Panc1 (cell line): ENCODE results near the gene CASP3. TPM values are rescaled to one million over a fixed set of nuclear protein-coding genes. Genes with fewer than 3 reads are reported as not detected.

Experiments
- ATAC-seq: fragments of 200-7000 bp; cut with Tn5 transposase; 2 replicates; pipeline ENCODE4 v1.9.1; 2020; ENCODE audit warnings: mild to moderate bottlenecking, moderate library complexity
- BruUV-seq: library from RNA; stranded (reverse); fragments of 400-500 nt; replicated peaks from 2 replicates; lab custom pipeline; 2021; lab: Mats Ljungman, UMichigan
- CTCF ChIA-PET: fragments of 300-600 bp; sonication (Branson Sonifier 250); formaldehyde crosslinking; loops from one replicate; lab custom pipeline; 2022; ENCODE audit warnings: antibody characterized with exemption; lab: Charles Lee
- POLR2A ChIA-PET: fragments of 300-600 bp; sonication (Branson Sonifier 250); formaldehyde crosslinking; loops from one replicate; lab custom pipeline; 2022; ENCODE audit warnings: antibody characterized with exemption; lab: Charles Lee
- DNase-seq: peaks from one replicate; pipeline ENCODE4 v3.0.0-alpha.2; 2010; ENCODE audit warnings: low read depth, low spot score
- H3K27ac ChIP-seq: 2 replicates; pipeline ENCODE4 v1.5.1; 2011; ENCODE audit warnings: mild to moderate bottlenecking, low read length, inconsistent platforms
- H3K27me3 ChIP-seq: fragments of 200-500 bp; sonication (Bioruptor generic); 2 replicates; pipeline ENCODE4 v1.6.0; 2014; ENCODE audit warnings: low read length, inconsistent platforms; ENCODE audit not compliant: control insufficient read depth, insufficient read depth
- H3K36me3 ChIP-seq: fragments of 200-500 bp; sonication (Bioruptor generic); 2 replicates; pipeline ENCODE4 v1.5.1; 2014; ENCODE audit warnings: inconsistent platforms, mild to moderate bottlenecking, low read length, moderate library complexity; ENCODE audit not compliant: control insufficient read depth, insufficient read depth
- H3K4me1 ChIP-seq: 2 replicates; pipeline ENCODE4 v1.5.1; 2011; ENCODE audit warnings: inconsistent platforms, mild to moderate bottlenecking, low read length, moderate library complexity; ENCODE audit not compliant: control insufficient read depth, insufficient read depth
- H3K4me3 ChIP-seq, 2 experiments: 2 replicates each; pipeline ENCODE4 v1.5.1; 2011 to 2012; ENCODE audit warnings: low read depth in 2 of 2, low read length in 2 of 2, mild to moderate bottlenecking in 2 of 2, inconsistent platforms in 1 of 2, moderate library complexity in 1 of 2
- H3K9me3 ChIP-seq: fragments of 200-500 bp; sonication (Bioruptor generic); 2 replicates; pipeline ENCODE4 v1.5.1; 2014; ENCODE audit warnings: low read depth, mild to moderate bottlenecking, inconsistent platforms, low read length, moderate library complexity; ENCODE audit not compliant: control insufficient read depth, insufficient read depth
- POLR2AphosphoS5 ChIP-seq: IDR thresholded peaks from 2 replicates; pipeline ENCODE4 v1.6.1; 2012; ENCODE audit warnings: mild to moderate bottlenecking, low read depth, low read length, moderate library complexity
- REST ChIP-seq, 2 experiments: IDR thresholded peaks; 2 replicates each; pipeline ENCODE4 v1.6.1; 2011 to 2012; ENCODE audit warnings: low read depth in 2 of 2, control low read depth in 1 of 2, low read length in 1 of 2, mild to moderate bottlenecking in 1 of 2, moderate library complexity in 1 of 2; ENCODE audit not compliant: insufficient read depth in 1 of 2
- SIN3A ChIP-seq: IDR thresholded peaks from 2 replicates; pipeline ENCODE4 v1.6.1; 2012; ENCODE audit warnings: low read depth, mild to moderate bottlenecking, low read length, moderate library complexity, borderline replicate concordance; ENCODE audit not compliant: insufficient read depth
- TCF7L2 ChIP-seq: IDR thresholded peaks from 2 replicates; pipeline ENCODE4 v1.6.1; 2011; ENCODE audit warnings: mild to moderate bottlenecking, low read depth, low read length, inconsistent platforms
- in situ Hi-C: cut with HindIII; loops from 2 replicates; pipeline ENCODE4 v1.10.0; 2016; ENCODE audit warnings: low sequenced_read_pairs, low pct_unique_long_range_greater_than_20kb
- intact Hi-C: fragments of 100-400 bp; cut with micrococcal nuclease; formaldehyde crosslinking; loops from one replicate; pipeline ENCODE4 v1.10.0; 2022; ENCODE audit not compliant: unreplicated experiment
- total RNA-seq: library from RNA; stranded (reverse); gene quantifications from one replicate; pipeline ENCODE4 v1.2.1, GENCODE V29; 2021; ENCODE audit not compliant: unreplicated experiment
- TF ChIP-seq, protein P1 (sequence below): fragments of 450-650 bp; IDR thresholded peaks from 2 replicates; pipeline ENCODE4 v1.5.1; 2017; ENCODE audit warnings: mild to moderate bottlenecking

The CASP3 gene
- total RNA-seq, 1 experiment from 2014 or later = 24.3 TPM

GRCh38 chr4:184681916-184682315 lies 32.7 kb upstream of the CASP3 start:
- intact Hi-C loops = no loop called here
- DNase-seq = no peak
- TF ChIP-seq POLR2AphosphoS5 = no peak
- no peak for TF ChIP-seq SIN3A
- TF ChIP-seq, protein P1, sequence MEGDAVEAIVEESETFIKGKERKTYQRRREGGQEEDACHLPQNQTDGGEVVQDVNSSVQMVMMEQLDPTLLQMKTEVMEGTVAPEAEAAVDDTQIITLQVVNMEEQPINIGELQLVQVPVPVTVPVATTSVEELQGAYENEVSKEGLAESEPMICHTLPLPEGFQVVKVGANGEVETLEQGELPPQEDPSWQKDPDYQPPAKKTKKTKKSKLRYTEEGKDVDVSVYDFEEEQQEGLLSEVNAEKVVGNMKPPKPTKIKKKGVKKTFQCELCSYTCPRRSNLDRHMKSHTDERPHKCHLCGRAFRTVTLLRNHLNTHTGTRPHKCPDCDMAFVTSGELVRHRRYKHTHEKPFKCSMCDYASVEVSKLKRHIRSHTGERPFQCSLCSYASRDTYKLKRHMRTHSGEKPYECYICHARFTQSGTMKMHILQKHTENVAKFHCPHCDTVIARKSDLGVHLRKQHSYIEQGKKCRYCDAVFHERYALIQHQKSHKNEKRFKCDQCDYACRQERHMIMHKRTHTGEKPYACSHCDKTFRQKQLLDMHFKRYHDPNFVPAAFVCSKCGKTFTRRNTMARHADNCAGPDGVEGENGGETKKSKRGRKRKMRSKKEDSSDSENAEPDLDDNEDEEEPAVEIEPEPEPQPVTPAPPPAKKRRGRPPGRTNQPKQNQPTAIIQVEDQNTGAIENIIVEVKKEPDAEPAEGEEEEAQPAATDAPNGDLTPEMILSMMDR = no peak
- TF ChIP-seq TCF7L2 = no peak
- no peak for TF ChIP-seq REST (IDR thresholded peaks at IDR 0.05; ENCODE audit: insufficient read depth in 1 of 2, low read depth in 2 of 2, low read length in 1 of 2)
- no peaks in the 10 kb centered on the region for H3K4me1 ChIP-seq
- H3K36me3 ChIP-seq = no peaks in the 10 kb centered on the region
- no TSS peak for BruUV-seq
- POLR2A ChIA-PET = no interaction called here
- CTCF ChIA-PET = no interaction called here
- in situ Hi-C loops = no loop called here
- H3K9me3 ChIP-seq = no peaks in the 10 kb centered on the region
- H3K27ac ChIP-seq = no peak overlapping the region
- no peak for ATAC-seq
- no peaks in the 10 kb centered on the region for H3K27me3 ChIP-seq
- H3K4me3 ChIP-seq = no peak overlapping the region

DNA sequence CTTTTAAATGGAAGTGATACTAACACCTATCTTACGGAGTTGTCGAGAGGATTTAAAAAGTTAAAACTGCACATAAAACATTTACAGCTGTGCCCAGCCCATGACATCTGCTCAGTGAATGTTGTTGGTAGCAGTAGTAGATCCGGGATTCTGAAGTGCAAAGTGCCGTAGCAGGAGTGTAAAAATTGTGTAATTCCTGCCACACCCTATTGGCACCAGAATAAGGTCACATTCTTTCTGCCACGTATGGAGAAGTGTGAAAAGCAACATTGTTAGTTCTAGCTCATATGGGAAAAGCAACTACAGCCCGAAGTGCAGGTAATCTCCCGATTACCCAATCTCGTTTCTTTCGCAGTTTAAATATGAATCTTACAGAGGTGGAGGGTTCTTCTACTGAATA lies 31.5 kb upstream of the CASP3 start:
- TF ChIP-seq, protein P1 = no peak
- TF ChIP-seq REST (IDR thresholded peaks at IDR 0.05; ENCODE audit: insufficient read depth in 1 of 2, low read depth in 2 of 2, low read length in 1 of 2) = no peak
- no peak for TF ChIP-seq SIN3A
- TF ChIP-seq TCF7L2 = no peak
- no peak for TF ChIP-seq POLR2AphosphoS5
- Histone ChIP-seq H3K36me3 (no peaks in the 10 kb centered on the region), H3K27me3 (no peaks in the 10 kb centered on the region), H3K4me1 (no peaks in the 10 kb centered on the region), H3K27ac (no peak overlapping the region), H3K4me3 (no peak overlapping the region), H3K9me3 (no peaks in the 10 kb centered on the region)
- DNase-seq = no peak
- CTCF ChIA-PET = no interaction called here
- POLR2A ChIA-PET = no interaction called here
- in situ Hi-C loops = no loop called here
- no TSS peak for BruUV-seq
- intact Hi-C loops = no loop called here
- ATAC-seq = no peak
